Thyroid gland (tissue), 4 donors: Measurements from ENCODE around the gene PTCHD4. TPM values are rescaled to one million over a fixed set of nuclear protein-coding genes. Genes with fewer than 3 reads are reported as not detected.
A peak's percentile ranks its signal among the peaks of the same experiment; 100 is the strongest.

Experiments used
- DNase-seq, 2 donors: peaks; one replicate each; pipeline ENCODE4 v3.0.0-alpha.2; 2019
- H3K27ac ChIP-seq, 3 donors: fragments of 200-600 bp; sonication (generic); 1 replicate in 2 of 3; 2 replicates in 1 of 3; pipeline ENCODE4 v1.5.1; 2016 to 2019; ENCODE audit warnings: mild to moderate bottlenecking in 1 of 3, moderate library complexity in 1 of 3
- H3K27me3 ChIP-seq: fragments of 200-600 bp; sonication (generic); one replicate; pipeline ENCODE4 v1.5.1; 2019
- H3K36me3 ChIP-seq, 2 donors: fragments of 200-600 bp; sonication (generic); one replicate each; pipeline ENCODE4 v1.5.1; 2016 to 2019
- H3K4me1 ChIP-seq, 2 donors: fragments of 200-600 bp; sonication (generic); one replicate each; pipeline ENCODE4 v1.5.1; 2017 to 2019
- H3K4me3 ChIP-seq, 3 donors: fragments of 200-600 bp; sonication (generic); replicated peaks in 1 of 3; 1 replicate in 2 of 3; 2 replicates in 1 of 3; pipeline ENCODE4 v1.5.1; 2016; ENCODE audit warnings: mild to moderate bottlenecking in 1 of 3
- H3K9me3 ChIP-seq: fragments of 200-600 bp; sonication (generic); one replicate; pipeline ENCODE4 v1.5.1; 2017
- POLR2A ChIP-seq, 2 donors: fragments of 450-650 bp; IDR thresholded peaks; one replicate each; pipeline ENCODE4 v1.6.1; 2017; ENCODE audit warnings: antibody characterized with exemption in 2 of 2, mild to moderate bottlenecking in 2 of 2, moderate library complexity in 1 of 2
- WGBS, 2 donors: methylation state at CpG; one replicate each; pipeline ENCODE4 v1.1.5; 2017; 5-methylcytosine and 5-hydroxymethylcytosine counted together
- intact Hi-C: fragments of 100-400 bp; cut with DNase I; formaldehyde crosslinking; loops from one replicate; pipeline ENCODE4 v1.15.1; 2023
- total RNA-seq, 4 donors: library from RNA; depleted of rRNA; stranded (reverse); fragments of >200 nt; gene quantifications; one replicate each; pipeline ENCODE4 v1.2.3, GENCODE V29; 2016
- TF ChIP-seq, protein P1 (sequence below), 6 experiments: fragments of 200-600 bp in 3 of 6; fragments of 450-650 bp in 3 of 6; sonication (generic) in 3 of 6; IDR thresholded peaks; one replicate each; pipeline ENCODE4 v1.5.1; 2016 to 2019; ENCODE audit warnings: antibody characterized with exemption in 6 of 6, mild to moderate bottlenecking in 2 of 6, inconsistent platforms in 1 of 6, moderate library complexity in 1 of 6

The PTCHD4 gene
- total RNA-seq, 4 donors from 2014 or later = 2.3 to 10.8 (median 3.4) TPM

DNA sequence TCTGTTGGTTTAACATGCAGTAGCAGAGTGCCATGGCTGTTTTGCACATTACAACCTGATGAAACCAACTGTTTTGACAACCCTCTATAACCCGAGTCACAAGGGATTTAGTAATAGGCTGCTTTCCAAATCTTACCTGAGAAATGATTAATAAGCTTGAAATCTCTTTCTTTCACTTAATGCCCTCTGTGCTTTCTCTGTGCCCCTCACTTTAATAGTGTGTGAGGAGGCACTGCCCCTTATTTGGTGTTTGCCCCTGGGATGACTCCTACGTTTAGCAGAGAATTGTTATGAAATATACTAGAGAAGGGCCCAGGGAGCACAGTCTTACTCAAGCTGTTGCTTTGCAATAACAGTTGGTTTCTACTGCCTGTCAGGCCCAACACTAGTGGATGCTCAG lies 31.0 kb upstream of the PTCHD4 start:
- no peak overlapping the region for H3K27ac ChIP-seq
- H3K4me1 ChIP-seq = peaks cover 0 to 5% of the 10 kb centered on the region in 2 donors
- no peak for DNase-seq
- TF ChIP-seq POLR2A (IDR thresholded peaks at IDR 0.05) = no peak
- TF ChIP-seq, protein P1, sequence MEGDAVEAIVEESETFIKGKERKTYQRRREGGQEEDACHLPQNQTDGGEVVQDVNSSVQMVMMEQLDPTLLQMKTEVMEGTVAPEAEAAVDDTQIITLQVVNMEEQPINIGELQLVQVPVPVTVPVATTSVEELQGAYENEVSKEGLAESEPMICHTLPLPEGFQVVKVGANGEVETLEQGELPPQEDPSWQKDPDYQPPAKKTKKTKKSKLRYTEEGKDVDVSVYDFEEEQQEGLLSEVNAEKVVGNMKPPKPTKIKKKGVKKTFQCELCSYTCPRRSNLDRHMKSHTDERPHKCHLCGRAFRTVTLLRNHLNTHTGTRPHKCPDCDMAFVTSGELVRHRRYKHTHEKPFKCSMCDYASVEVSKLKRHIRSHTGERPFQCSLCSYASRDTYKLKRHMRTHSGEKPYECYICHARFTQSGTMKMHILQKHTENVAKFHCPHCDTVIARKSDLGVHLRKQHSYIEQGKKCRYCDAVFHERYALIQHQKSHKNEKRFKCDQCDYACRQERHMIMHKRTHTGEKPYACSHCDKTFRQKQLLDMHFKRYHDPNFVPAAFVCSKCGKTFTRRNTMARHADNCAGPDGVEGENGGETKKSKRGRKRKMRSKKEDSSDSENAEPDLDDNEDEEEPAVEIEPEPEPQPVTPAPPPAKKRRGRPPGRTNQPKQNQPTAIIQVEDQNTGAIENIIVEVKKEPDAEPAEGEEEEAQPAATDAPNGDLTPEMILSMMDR (IDR thresholded peaks at IDR 0.05) = no peak
- no peaks in the 10 kb centered on the region for H3K9me3 ChIP-seq
- H3K4me3 ChIP-seq = no peak overlapping the region
- no peaks in the 10 kb centered on the region for H3K36me3 ChIP-seq
- 59 to 78% methylated on average over 2 of the region's 2 CpGs for WGBS, 2 donors
- intact Hi-C loops = no loop called here
- no peaks in the 10 kb centered on the region for H3K27me3 ChIP-seq

DNA sequence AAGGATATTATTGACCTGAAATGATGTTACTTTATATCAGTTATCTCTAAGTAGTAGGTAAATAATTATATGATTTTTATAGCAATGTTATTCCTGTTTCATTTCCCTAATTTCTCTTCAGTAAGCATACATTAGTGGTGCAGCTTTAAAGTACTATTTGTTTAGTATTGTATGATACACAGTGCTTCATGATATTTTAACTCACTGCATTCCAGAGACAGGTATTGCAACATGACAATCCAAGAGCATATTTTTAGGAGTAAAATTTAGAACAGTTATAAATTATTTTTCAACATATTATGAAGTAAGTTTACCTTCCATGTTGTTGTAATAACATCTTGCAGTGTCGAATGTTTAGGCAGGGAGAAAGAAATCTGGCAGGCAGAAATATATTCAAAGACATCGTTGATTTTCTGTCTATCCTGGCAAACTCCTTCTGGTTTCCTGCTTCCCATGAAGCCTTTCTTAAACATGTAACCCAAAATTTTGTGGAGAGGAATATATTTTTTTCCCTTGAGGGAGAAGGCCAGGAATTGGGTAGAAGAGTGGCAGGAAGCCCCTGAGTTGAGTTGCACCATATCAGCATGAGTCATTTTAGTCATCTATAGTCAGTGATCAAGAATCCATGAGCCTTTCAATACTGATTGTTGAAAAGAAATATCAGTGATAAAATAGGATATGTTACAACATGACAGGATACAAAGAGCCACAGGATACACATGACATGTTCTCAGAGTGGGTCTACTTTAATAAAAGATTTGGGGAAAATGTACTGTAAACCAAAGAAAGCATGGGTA lies 29.0 kb upstream of the PTCHD4 start:
- no peaks in the 10 kb centered on the region for H3K36me3 ChIP-seq
- no peak overlapping the region for H3K27ac ChIP-seq
- no peaks in the 10 kb centered on the region for H3K9me3 ChIP-seq
- H3K4me3 ChIP-seq = no peak overlapping the region
- intact Hi-C loops = no loop called here
- H3K4me1 ChIP-seq = peaks cover 0 to 12% of the 10 kb centered on the region in 2 donors
- TF ChIP-seq, protein P1 (IDR thresholded peaks at IDR 0.05) = no peak
- no peak for TF ChIP-seq POLR2A (IDR thresholded peaks at IDR 0.05)
- no peaks in the 10 kb centered on the region for H3K27me3 ChIP-seq
- DNase-seq = no peak
- WGBS, 2 donors = 81 to 86% methylated on average over 2 of the region's 2 CpGs

DNA sequence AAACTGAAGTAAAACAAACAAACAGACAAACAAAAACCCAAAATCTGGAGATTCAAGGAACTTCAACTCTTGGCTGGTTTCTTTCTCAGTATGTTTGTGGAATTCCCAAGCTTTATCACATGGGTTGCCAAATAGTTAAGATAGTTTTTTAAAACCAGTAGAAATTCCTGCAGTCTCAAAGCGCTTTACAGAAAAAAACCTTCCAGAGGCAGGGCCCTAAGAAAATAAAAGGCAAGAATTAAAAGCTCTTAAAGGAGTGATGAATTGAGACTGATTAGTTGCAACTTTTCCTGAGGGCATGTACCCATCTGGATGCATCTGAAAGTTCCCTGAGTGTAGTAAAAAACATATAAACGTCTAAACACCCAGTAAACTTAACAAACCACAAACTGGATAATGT lies 25.9 kb upstream of the PTCHD4 start:
- Histone ChIP-seq H3K9me3 (no peaks in the 10 kb centered on the region), H3K4me3 (no peak overlapping the region), H3K27me3 (no peaks in the 10 kb centered on the region), H3K4me1 (peaks cover 0 to 12% of the 10 kb centered on the region in 2 donors), H3K36me3 (no peaks in the 10 kb centered on the region), H3K27ac (peak overlapping the region in 2 of 3 donors; percentile 2 to 19)
- no peak for DNase-seq
- WGBS, 2 donors = 26 to 33% methylated on average over 2 of the region's 2 CpGs
- intact Hi-C loops = no loop called here
- TF ChIP-seq, protein P1 (IDR thresholded peaks at IDR 0.05) = no peak
- no peak for TF ChIP-seq POLR2A (IDR thresholded peaks at IDR 0.05)

DNA sequence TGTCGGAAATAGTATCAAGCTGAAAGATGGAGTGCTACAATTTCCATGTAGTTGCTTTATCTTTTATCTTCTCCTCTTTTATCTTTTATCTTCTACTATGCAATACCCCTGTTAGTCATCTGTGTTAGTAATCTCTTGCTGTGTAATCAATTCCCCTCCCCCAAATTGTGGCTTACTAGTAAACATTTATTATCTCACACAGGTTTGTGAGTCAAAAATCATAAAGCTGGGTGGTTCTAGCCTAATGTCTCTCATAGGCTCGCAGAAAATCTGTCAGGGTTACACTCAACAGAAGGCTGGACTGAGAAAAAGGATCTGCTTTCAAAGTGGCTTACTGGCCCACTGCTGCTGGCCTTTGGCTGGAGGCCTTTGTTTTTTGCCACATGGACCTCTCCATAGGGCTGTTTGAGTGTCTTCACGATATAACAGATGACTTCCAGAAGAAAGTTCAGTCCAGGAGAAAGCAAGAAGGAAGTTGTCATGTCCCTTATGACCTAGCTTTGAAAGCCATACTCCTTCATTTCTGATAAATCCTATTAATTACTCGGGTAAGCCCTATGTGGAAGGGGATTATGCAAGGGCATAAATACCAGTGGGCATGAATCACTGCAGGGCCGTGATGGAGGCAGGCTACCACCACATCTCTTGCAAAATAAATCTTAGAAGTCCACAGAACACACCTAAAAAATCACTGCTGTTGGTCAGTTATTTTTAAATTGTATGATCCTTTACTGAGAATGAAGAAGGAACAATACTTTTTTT lies 24.5 kb upstream of the PTCHD4 start:
- Histone ChIP-seq H3K9me3 (no peaks in the 10 kb centered on the region), H3K27me3 (no peaks in the 10 kb centered on the region), H3K4me1 (peaks cover 0 to 12% of the 10 kb centered on the region in 2 donors), H3K36me3 (no peaks in the 10 kb centered on the region), H3K4me3 (no peak overlapping the region), H3K27ac (no peak overlapping the region)
- TF ChIP-seq POLR2A (IDR thresholded peaks at IDR 0.05) = no peak
- WGBS, 2 donors = 76 to 82% methylated on average over 5 of the region's 5 CpGs
- DNase-seq = no peak
- intact Hi-C loops = no loop called here

DNA sequence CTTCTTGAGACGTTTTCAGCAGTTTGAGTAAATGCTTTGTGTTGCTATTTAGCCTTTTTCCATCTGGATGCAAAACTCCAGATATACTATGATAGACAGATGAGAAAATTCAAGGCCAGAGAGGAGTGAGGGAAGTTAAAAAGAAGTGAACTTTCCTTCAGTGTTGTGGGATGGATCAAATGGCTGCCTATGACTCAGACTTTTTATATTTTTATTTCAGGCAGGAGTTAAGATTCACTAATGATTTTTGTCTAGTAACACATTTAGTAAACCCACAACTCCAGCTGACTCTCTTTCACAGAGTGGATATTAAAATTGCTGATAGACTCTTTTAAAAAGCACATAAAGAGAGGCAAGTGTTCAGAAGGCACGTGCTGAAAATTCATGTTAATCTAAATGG lies 23.2 kb upstream of the PTCHD4 start:
- Histone ChIP-seq H3K4me1 (peaks cover 0 to 12% of the 10 kb centered on the region in 2 donors), H3K9me3 (no peaks in the 10 kb centered on the region), H3K36me3 (no peaks in the 10 kb centered on the region), H3K27ac (no peak overlapping the region), H3K4me3 (no peak overlapping the region), H3K27me3 (no peaks in the 10 kb centered on the region)
- 65% methylated on average over 2 of the region's 2 CpGs for WGBS, 2 donors
- intact Hi-C loops = no loop called here
- no peak for TF ChIP-seq POLR2A (IDR thresholded peaks at IDR 0.05)
- TF ChIP-seq, protein P1 (IDR thresholded peaks at IDR 0.05) = no peak
- DNase-seq = no peak
